Bronchial epithelial cell (primary cell): Measurements from ENCODE around the gene TESK2. TPM values are rescaled to one million over a fixed set of nuclear protein-coding genes. Genes with fewer than 3 reads are reported as not detected.
"Not testable (repeated sequence)": the region's sequence is repeated elsewhere in the genome, so short reads cannot be mapped to it uniquely, and the experiment has no call there.

ENCODE experiments used
- DNase-seq: peaks from one replicate; pipeline ENCODE4 v3.0.0-alpha.2; 2010; ENCODE audit warnings: low read depth
- FAIRE-seq: peaks from 2 replicates; lab custom pipeline; 2011; peaks lifted over from hg19 to GRCh38; lab: Jason Lieb, UNC
- H3K27me3 ChIP-seq: 2 replicates; pipeline ENCODE4 v1.5.1; 2011; ENCODE audit warnings: low read length; ENCODE audit not compliant: control insufficient read depth, insufficient read depth
- H3K36me3 ChIP-seq: 2 replicates; pipeline ENCODE4 v1.5.1; 2011; ENCODE audit warnings: low read length; ENCODE audit not compliant: control insufficient read depth, insufficient read depth
- H3K4me3 ChIP-seq: 2 replicates; pipeline ENCODE4 v1.5.1; 2011; ENCODE audit warnings: mild to moderate bottlenecking, low read depth, low read length, control low read depth
- total RNA-seq: library from RNA; depleted of rRNA; stranded (reverse); fragments of >200 nt; gene quantifications from 2 replicates; pipeline ENCODE4 v1.2.1, GENCODE V29; 2014
- TF ChIP-seq, protein P1 (sequence below): IDR thresholded peaks from 2 replicates; pipeline ENCODE4 v1.5.1; 2011; ENCODE audit warnings: mild to moderate bottlenecking, moderate library complexity, low read length, control low read depth, inconsistent platforms; ENCODE audit not compliant: insufficient read depth, severe bottlenecking

The TESK2 gene
- total RNA-seq, 1 donor from 2014 or later, result 1.6 TPM

DNA sequence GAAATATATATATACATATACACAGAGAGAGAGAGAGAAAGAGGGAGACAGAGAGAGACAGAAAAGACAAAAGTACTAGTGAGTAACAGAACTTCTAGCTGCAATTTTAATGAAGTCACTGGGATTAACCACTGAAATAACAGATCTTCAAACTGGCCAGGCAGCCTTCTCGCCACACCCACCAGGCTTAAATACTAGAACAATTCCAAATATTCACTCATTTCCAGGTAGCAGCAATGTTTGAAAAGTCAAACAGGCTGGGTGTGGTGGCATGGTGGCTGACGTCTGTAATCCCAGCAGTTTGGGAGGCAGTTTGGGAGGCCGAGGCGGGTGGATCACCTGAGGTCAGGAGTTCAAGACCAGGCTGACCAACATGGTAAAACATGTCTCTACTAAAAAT, 25.5 kb upstream of the TESK2 start:
- FAIRE-seq (no peak), DNase-seq (peak; percentile 38)
- no peaks in the 10 kb centered on the region for H3K27me3 ChIP-seq
- no peak overlapping the region for H3K4me3 ChIP-seq
- TF ChIP-seq, protein P1, sequence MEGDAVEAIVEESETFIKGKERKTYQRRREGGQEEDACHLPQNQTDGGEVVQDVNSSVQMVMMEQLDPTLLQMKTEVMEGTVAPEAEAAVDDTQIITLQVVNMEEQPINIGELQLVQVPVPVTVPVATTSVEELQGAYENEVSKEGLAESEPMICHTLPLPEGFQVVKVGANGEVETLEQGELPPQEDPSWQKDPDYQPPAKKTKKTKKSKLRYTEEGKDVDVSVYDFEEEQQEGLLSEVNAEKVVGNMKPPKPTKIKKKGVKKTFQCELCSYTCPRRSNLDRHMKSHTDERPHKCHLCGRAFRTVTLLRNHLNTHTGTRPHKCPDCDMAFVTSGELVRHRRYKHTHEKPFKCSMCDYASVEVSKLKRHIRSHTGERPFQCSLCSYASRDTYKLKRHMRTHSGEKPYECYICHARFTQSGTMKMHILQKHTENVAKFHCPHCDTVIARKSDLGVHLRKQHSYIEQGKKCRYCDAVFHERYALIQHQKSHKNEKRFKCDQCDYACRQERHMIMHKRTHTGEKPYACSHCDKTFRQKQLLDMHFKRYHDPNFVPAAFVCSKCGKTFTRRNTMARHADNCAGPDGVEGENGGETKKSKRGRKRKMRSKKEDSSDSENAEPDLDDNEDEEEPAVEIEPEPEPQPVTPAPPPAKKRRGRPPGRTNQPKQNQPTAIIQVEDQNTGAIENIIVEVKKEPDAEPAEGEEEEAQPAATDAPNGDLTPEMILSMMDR, result no peak
- peaks cover 31% of the 10 kb centered on the region for H3K36me3 ChIP-seq

DNA sequence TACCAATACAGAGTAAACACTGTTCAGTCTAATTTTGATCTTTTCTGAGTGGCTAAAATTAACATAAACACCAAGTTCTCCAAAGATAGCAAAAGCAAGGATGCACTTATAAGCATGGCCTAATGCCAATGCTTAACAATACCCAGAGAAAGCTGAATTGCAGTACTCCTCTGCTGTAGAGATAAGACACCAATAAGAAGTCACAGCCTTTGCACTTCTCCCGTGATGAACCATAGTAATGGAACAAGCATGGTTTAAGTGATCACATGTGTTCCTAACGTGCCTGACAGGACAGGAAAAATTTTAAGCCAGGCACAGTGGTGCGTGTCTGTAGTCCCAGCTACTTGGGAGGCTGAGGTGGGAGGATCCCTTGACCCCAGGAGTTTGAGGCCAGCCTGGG, 25.1 kb upstream of the TESK2 start:
- Histone ChIP-seq H3K36me3 (peaks cover 35% of the 10 kb centered on the region), H3K4me3 (no peak overlapping the region), H3K27me3 (no peaks in the 10 kb centered on the region)
- TF ChIP-seq, protein P1, result no peak
- FAIRE-seq, result no peak
- no peak for DNase-seq

DNA sequence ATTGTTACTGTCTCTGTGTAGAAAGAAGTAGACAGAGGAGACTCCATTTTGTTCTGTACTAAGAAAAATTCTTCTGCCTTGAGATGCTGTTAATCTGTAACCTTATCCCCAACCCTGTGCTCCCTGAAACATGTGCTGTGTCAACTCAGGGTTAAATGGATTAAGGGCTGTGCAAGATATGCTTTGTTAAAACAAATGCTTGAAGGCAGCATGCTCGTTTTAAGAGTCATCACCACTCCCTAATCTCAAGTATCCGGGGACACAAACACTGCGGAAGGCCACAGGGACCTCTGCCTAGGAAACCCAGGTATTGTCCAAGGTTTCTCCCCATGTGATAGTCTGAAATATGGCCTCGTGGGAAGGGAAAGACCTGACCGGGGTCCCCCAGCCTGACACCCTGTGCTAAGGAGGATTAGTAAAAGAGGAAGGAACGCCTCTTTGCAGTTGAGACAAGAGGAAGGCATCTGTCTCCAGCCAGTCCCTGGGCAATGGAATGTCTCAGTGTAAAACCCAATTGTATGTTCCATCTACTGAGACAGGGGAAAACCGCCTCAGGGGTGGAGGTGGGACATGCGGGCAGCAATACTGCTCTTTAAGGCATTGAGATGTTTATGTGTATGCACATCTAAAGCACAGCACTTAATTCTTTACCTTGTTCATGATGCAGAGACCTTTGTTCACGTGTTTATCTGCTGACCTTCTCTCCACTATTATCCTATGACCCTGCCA, 22.7 kb upstream of the TESK2 start:
- DNase-seq, result peak; percentile 46
- FAIRE-seq, H3K4me3 ChIP-seq, H3K27me3 ChIP-seq: not testable (repeated sequence)
- H3K36me3 ChIP-seq, result peaks cover 41% of the 10 kb centered on the region

DNA sequence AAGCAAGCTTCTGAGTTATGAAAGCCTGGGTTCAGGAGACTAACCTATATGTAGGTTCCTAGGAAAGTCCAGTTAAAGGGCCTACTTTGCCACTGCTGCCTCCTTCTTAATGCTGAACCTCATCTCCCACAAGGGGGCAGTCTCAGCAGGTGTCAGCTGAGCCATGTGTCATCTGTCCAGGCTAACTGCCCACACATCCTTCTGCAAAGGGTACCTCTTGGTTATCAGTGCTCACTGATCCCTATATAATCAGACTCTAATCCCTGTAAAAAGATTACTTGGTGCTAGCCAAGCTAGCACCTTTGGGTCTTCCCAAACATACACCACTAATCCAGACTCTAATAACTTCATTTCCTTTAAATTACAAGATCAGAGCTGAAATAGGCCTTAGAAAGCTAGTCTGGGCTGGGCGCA, 21.7 kb upstream of the TESK2 start:
- Histone ChIP-seq H3K36me3 (peaks cover 36% of the 10 kb centered on the region), H3K27me3 (no peaks in the 10 kb centered on the region), H3K4me3 (no peak overlapping the region)
- TF ChIP-seq, protein P1, result peak; percentile 73
- DNase-seq, result peak; percentile 68
- FAIRE-seq, result no peak

DNA sequence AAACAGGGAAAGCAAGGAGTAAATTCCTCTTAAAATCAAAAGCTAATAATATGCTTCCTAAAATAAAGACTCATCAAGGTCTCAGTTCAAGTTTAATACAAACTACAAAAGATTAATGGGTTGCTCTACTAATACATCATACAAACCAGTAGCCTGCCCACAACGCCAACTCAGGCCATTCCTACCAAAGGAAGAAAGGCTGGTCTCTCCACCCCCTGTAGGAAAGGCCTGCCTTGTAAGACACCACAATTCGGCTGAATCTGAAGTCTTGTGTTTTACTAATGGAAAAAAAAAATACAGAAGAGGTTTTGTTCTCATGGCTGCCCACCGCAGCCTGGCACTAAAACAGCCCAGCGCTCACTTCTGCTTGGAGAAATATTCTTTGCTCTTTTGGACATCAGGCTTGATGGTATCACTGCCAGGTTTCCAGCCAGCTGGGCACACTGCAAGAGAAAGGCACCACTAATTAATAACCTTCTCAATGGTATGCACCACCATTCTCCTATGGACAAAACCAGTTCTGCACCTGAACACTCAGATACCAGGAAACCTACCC, 20.1 kb upstream of the TESK2 start:
- H3K4me3 ChIP-seq, result no peak overlapping the region
- H3K36me3 ChIP-seq, result peaks cover 29% of the 10 kb centered on the region
- DNase-seq, result no peak
- FAIRE-seq, result no peak
- no peaks in the 10 kb centered on the region for H3K27me3 ChIP-seq
- TF ChIP-seq, protein P1, result no peak

DNA sequence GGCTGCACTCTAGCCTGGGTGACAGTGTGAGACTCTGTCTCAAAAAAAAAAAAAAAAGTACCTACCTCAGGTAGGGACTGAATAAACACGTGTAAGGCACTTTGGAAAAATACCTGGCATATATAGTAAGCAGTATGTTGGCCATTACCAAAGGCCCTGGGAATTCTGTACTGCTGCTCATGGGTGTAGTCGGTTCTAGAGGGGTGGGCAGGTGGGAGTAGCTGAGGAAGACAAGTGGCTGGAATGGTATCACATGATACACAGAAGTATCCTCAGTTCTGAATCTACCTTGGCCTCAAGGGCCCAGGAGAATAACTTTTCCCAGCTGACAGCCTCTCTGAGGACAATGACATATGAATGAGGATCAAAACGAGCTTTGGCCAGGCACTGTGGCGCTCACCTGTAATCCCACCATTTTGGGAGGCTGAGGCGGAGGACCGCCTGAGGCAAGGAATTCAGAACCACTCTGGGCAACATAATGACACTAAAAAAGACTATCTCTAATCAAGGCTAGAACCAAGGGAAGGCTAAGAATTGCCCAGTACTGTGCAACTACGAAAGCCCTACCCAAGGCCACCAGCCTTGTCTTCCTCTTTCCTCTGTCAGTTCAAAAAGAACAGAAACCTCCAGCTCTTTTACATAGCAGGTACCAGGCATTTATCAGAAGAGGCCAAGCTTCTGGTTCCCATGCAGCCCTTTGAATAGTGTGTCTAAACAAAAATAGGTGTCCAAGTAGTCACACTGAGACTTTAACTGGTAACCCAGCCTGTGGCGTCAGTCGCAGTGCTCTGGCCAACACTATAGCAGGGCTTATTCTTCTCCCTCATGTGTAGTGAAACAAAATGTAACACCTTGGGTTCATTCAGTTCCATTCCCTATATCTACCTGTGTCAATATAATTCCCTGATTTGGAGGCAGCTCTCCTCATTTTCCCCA, 19.3 kb upstream of the TESK2 start:
- DNase-seq (no peak), FAIRE-seq (no peak)
- TF ChIP-seq, protein P1, result no peak
- H3K36me3 ChIP-seq, result peaks cover 25% of the 10 kb centered on the region
- no peak overlapping the region for H3K4me3 ChIP-seq
- H3K27me3 ChIP-seq, result no peaks in the 10 kb centered on the region
